ENCODE data around the gene TMEM143. TPM values are rescaled to one million over a fixed set of nuclear protein-coding genes. Genes with fewer than 3 reads are reported as not detected.
A peak's percentile ranks its signal among the peaks of the same experiment; 100 is the strongest.

Gene TMEM143
- total RNA-seq, 1 donor from 2014 or later, result 14.4 TPM

- no peak for DNase-seq
These were observed 4.6 kb downstream of the TMEM143 start for GRCh38 chr19:48359123-48359522.

GRCh38 chr19:48355365-48355954 lies 8.3 kb downstream of the TMEM143 start:
- DNase-seq, result no peak

GRCh38 chr19:48354332-48354992 lies 9.3 kb downstream of the TMEM143 start:
- DNase-seq, result no peak

GRCh38 chr19:48353677-48354076 lies 10.1 kb downstream of the TMEM143 start:
- DNase-seq, result no peak

- DNase-seq, result peak; percentile 70
These were observed 12.4 kb downstream of the TMEM143 start for GRCh38 chr19:48351341-48351752.

GRCh38 chr19:48350856-48351255 lies 12.9 kb downstream of the TMEM143 start:
- no peak for DNase-seq

GRCh38 chr19:48348737-48349136 lies 15.0 kb downstream of the TMEM143 start:
- no peak for DNase-seq

GRCh38 chr19:48348045-48348444 lies 15.7 kb downstream of the TMEM143 start:
- peak; percentile 53 for DNase-seq

GRCh38 chr19:48346191-48346590 lies 17.5 kb downstream of the TMEM143 start:
- no peak for DNase-seq

- DNase-seq, result no peak
These were observed 18.8 kb downstream of the TMEM143 start for GRCh38 chr19:48344892-48345291.

- DNase-seq, result no peak
These were observed 20.7 kb downstream of the TMEM143 start for GRCh38 chr19:48342841-48343540.

GRCh38 chr19:48342414-48342738 lies 21.4 kb downstream of the TMEM143 start:
- DNase-seq, result no peak

GRCh38 chr19:48341515-48342413 lies 22.0 kb downstream of the TMEM143 start:
- DNase-seq, result no peak

- DNase-seq, result peak; percentile 50
These were observed 22.7 kb downstream of the TMEM143 start for GRCh38 chr19:48340995-48341394.

- DNase-seq, result no peak
These were observed 24.8 kb downstream of the TMEM143 start for GRCh38 chr19:48338802-48339503.

GRCh38 chr19:48338253-48338755 lies 25.4 kb downstream of the TMEM143 start:
- DNase-seq, result no peak

GRCh38 chr19:48333467-48334384 lies 30.0 kb downstream of the TMEM143 start:
- DNase-seq, result peak; percentile 96

- peak; percentile 99 for DNase-seq
These were observed 30.9 kb downstream of the TMEM143 start for GRCh38 chr19:48332662-48333466.

- DNase-seq, result no peak
These were observed 31.4 kb downstream of the TMEM143 start for GRCh38 chr19:48332351-48332661.

Data from tongue (tissue), 2 donors.